OCI-LY3 (cell line): ENCODE measurements around the gene COPS3.

Experiments
- H2AFZ ChIP-seq: fragments of 200-600, 300-600 bp; shearing (Covaris generic); 2 replicates; pipeline ENCODE4 v1.6.0; 2014; ENCODE audit warnings: antibody characterized with exemption, low read depth, low read length
- H3K27ac ChIP-seq: fragments of 200-600, 300-600 bp; sonication (generic); 2 replicates; pipeline ENCODE4 v1.5.1; 2014; ENCODE audit warnings: mild to moderate bottlenecking, low read length, moderate library complexity, mixed read lengths
- H3K27me3 ChIP-seq: fragments of 200-600, 300-600 bp; sonication (generic); 2 replicates; pipeline ENCODE4 v1.6.1; 2014; ENCODE audit warnings: low read depth, low read length, mixed read lengths
- H3K36me3 ChIP-seq: fragments of 200-600, 300-600 bp; sonication (generic); replicated peaks from 2 replicates; pipeline ENCODE3; 2014; ENCODE audit warnings: low read depth, low read length, mixed read lengths
- H3K4me1 ChIP-seq: fragments of 300-600, 200-600 bp; sonication (generic); 2 replicates; pipeline ENCODE4 v1.6.1; 2014; ENCODE audit warnings: low read length, mixed read lengths
- H3K4me2 ChIP-seq: fragments of 200-600, 300-600 bp; sonication (generic); 2 replicates; pipeline ENCODE4 v1.6.1; 2014; ENCODE audit warnings: low read length, mixed read lengths
- H3K4me3 ChIP-seq: fragments of 300-600, 200-600 bp; sonication (generic); 2 replicates; pipeline ENCODE4 v1.5.1; 2014; ENCODE audit warnings: antibody characterized with exemption, mild to moderate bottlenecking, low read length, moderate library complexity
- H3K79me2 ChIP-seq: fragments of 300-600, 200-600 bp; shearing (Covaris generic); 2 replicates; pipeline ENCODE4 v1.6.1; 2014; ENCODE audit warnings: mild to moderate bottlenecking, low read length, mixed read lengths
- H3K9ac ChIP-seq: fragments of 300-600, 200-600 bp; shearing (Covaris generic); 2 replicates; pipeline ENCODE4 v1.6.0; 2014; ENCODE audit warnings: mild to moderate bottlenecking, low read length, moderate library complexity
- H3K9me3 ChIP-seq: fragments of 200-600, 300-600 bp; shearing (Covaris generic); 2 replicates; pipeline ENCODE4 v1.6.1; 2014; ENCODE audit warnings: low read length, mixed read lengths; ENCODE audit not compliant: insufficient read depth
- H4K20me1 ChIP-seq: fragments of 200-600, 300-600 bp; sonication (generic); 2 replicates; pipeline ENCODE4 v1.6.1; 2016; ENCODE audit warnings: low read length, mixed read lengths; ENCODE audit not compliant: insufficient read depth
- CTCF ChIP-seq: fragments of 200-600, 300-600 bp; sonication (generic); IDR thresholded peaks from 2 replicates; pipeline ENCODE4 v1.5.1; 2014; ENCODE audit warnings: antibody characterized with exemption, low read length, low read depth
- EZH2phosphoT487 ChIP-seq: fragments of 200-600 bp; shearing (Covaris generic); IDR thresholded peaks from 2 replicates; pipeline ENCODE4 v1.6.1; 2018; ENCODE audit warnings: antibody characterized with exemption, mixed run types, low read depth

Gene COPS3

GRCh38 chr17:17226451-17227265, 54.4 kb downstream of the COPS3 start:
- H4K20me1 ChIP-seq, result no peaks in the 10 kb centered on the region
- H3K4me2 ChIP-seq, result no peak overlapping the region
- H3K79me2 ChIP-seq, result no peaks in the 10 kb centered on the region
- no peak for TF ChIP-seq CTCF
- TF ChIP-seq EZH2phosphoT487, result no peak
- H3K4me3 ChIP-seq, result no peak overlapping the region
- H3K27me3 ChIP-seq, result no peaks in the 10 kb centered on the region
- no peak overlapping the region for H3K9ac ChIP-seq
- no peaks in the 10 kb centered on the region for H3K4me1 ChIP-seq
- H2AFZ ChIP-seq, result no peak overlapping the region
- H3K27ac ChIP-seq, result no peak overlapping the region
- no peaks in the 10 kb centered on the region for H3K9me3 ChIP-seq
- peaks cover 18% of the 10 kb centered on the region for H3K36me3 ChIP-seq

GRCh38 chr17:17225901-17226300, 55.1 kb downstream of the COPS3 start:
- no peaks in the 10 kb centered on the region for H4K20me1 ChIP-seq
- no peak overlapping the region for H2AFZ ChIP-seq
- no peaks in the 10 kb centered on the region for H3K79me2 ChIP-seq
- H3K9me3 ChIP-seq, result no peaks in the 10 kb centered on the region
- H3K27ac ChIP-seq, result no peak overlapping the region
- no peak overlapping the region for H3K9ac ChIP-seq
- H3K4me2 ChIP-seq, result no peak overlapping the region
- no peaks in the 10 kb centered on the region for H3K4me1 ChIP-seq
- TF ChIP-seq CTCF, result no peak
- TF ChIP-seq EZH2phosphoT487, result no peak
- peaks cover 18% of the 10 kb centered on the region for H3K36me3 ChIP-seq
- no peak overlapping the region for H3K4me3 ChIP-seq
- H3K27me3 ChIP-seq, result no peaks in the 10 kb centered on the region

GRCh38 chr17:17224137-17224536, 56.9 kb downstream of the COPS3 start:
- peaks cover 18% of the 10 kb centered on the region for H3K36me3 ChIP-seq
- H2AFZ ChIP-seq, result no peak overlapping the region
- no peak overlapping the region for H3K27ac ChIP-seq
- TF ChIP-seq CTCF, result no peak
- H3K4me3 ChIP-seq, result no peak overlapping the region
- H3K4me1 ChIP-seq, result no peaks in the 10 kb centered on the region
- H3K9me3 ChIP-seq, result no peaks in the 10 kb centered on the region
- H3K4me2 ChIP-seq, result no peak overlapping the region
- H3K9ac ChIP-seq, result no peak overlapping the region
- H4K20me1 ChIP-seq, result no peaks in the 10 kb centered on the region
- no peaks in the 10 kb centered on the region for H3K79me2 ChIP-seq
- H3K27me3 ChIP-seq, result no peaks in the 10 kb centered on the region

- H3K4me2 ChIP-seq, result no peak overlapping the region
- TF ChIP-seq EZH2phosphoT487, result no peak
- TF ChIP-seq CTCF, result no peak
These were observed 57.3 kb downstream of the COPS3 start for GRCh38 chr17:17223736-17224135.

More at GRCh38 chr17:17223736-17224135, 57.3 kb downstream of the COPS3 start:
- H3K27ac ChIP-seq, result no peak overlapping the region
- no peak overlapping the region for H3K9ac ChIP-seq
- H3K4me3 ChIP-seq, result no peak overlapping the region
- H4K20me1 ChIP-seq, result no peaks in the 10 kb centered on the region
- H3K4me1 ChIP-seq, result no peaks in the 10 kb centered on the region
- no peaks in the 10 kb centered on the region for H3K9me3 ChIP-seq
- H2AFZ ChIP-seq, result no peak overlapping the region
- H3K27me3 ChIP-seq, result no peaks in the 10 kb centered on the region
- peaks cover 18% of the 10 kb centered on the region for H3K36me3 ChIP-seq
- H3K79me2 ChIP-seq, result no peaks in the 10 kb centered on the region
